GM18511 (cell line): ENCODE measurements around the gene BZW1.

Experiments used
- ATAC-seq: cut with Tn5 transposase; IDR thresholded peaks from one replicate; pipeline ENCODE4 v1.9.1; 2021; ENCODE audit warnings: mild to moderate bottlenecking, moderate library complexity; ENCODE audit not compliant: unreplicated experiment

BZW1 gene

DNA sequence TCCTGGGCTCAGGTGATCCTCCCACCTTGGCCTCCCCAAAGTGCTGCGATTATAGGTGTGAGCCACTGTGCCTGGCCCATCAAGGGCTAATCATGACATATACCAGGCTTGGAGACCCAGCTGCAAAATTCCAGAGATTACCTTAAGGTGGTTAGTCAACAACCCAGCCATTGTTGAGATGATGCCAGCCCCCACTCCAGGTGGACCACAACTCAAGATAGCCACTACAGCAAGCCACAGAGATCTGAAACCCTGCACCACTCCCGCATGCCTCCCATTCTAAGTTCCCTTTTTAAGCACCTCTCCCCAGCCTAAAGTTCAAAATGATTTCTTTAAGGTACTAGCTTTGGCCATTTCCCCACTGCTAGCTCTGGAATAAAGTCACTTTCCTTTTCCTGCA, 57.3 kb downstream of the BZW1 start:
- no peak for ATAC-seq

DNA sequence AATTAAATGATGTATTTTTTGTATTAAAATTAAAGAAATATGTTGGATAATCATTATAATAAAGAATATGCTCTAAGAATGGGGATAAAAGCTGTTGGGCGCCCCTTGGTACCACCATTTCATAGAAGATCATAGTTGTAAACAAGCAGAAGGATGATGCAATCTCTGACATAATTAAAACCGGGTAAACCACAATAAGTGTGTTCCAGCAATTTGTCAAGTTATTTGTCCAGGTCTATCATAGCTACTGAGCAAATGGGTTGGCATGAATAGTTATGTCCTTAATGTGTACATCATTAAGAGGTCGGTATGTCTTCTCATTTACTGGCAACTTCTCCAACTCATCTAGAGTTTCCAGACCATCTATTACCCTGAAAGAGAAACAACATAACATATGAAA, 59.4 kb downstream of the BZW1 start:
- no peak for ATAC-seq

DNA sequence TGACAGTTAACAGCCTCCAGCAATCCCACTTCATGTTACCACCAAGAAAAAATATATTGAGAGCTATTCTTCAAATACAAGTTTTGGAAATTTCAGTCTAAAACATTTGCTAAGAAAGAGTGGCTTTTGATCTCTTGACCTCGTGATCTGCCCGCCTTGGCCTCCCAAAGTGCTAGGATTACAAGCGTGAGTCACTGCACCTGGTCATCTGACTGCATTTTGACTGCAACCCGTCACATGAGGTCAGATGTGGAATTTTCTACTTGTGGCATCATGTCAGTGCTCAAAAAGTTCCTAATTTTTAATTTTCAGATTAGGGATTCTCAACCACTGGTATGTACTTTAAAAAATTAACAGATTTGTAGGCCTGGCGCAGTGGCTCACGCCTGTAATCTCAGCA, 61.9 kb downstream of the BZW1 start:
- no peak for ATAC-seq
